GM19351 (cell line): ENCODE data around the gene COL4A1.
"Not testable (repeated sequence)": the region's sequence is repeated elsewhere in the genome, so short reads cannot be mapped to it uniquely, and the experiment has no call there.

Source experiments
- ATAC-seq: cut with Tn5 transposase; IDR thresholded peaks from one replicate; pipeline ENCODE4 v1.9.1; 2021; ENCODE audit warnings: mild to moderate bottlenecking, moderate library complexity; ENCODE audit not compliant: unreplicated experiment

The COL4A1 gene

DNA sequence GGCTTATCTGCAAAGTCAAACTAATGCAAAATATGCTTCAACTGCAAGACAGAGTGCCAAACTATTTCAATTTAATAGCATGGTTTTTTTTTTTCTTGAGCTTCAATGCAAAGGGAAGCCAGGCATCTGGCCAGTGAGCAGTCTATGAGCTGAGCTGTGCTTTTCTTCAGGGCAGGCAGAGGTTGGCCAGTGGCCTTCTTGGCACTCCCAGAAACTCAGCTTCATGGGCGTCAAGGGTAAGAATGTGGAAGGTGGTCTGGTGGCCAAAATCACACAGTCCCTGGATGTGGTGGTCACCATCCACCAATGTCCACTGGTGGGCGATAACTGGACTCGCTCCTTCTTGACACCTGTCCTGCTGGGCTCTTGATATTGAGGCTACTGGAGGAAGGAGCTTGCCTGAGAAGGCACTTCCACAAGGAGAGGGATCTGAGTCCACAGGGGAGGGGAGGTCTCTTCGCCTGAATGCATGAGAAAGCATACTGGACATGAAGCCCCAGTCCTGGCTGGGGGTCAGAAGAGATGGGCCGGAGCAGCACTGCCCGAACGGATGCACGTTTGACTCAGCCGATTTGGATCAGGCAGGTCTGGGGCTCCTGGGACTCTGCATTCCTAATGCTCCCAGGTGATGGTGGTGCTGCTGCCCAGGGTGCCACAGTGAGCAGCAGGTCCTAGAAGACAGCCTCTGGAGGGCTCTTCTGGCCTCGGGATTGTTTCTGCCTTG is 17.2 kb upstream of the COL4A1 start:
- no peak for ATAC-seq

DNA sequence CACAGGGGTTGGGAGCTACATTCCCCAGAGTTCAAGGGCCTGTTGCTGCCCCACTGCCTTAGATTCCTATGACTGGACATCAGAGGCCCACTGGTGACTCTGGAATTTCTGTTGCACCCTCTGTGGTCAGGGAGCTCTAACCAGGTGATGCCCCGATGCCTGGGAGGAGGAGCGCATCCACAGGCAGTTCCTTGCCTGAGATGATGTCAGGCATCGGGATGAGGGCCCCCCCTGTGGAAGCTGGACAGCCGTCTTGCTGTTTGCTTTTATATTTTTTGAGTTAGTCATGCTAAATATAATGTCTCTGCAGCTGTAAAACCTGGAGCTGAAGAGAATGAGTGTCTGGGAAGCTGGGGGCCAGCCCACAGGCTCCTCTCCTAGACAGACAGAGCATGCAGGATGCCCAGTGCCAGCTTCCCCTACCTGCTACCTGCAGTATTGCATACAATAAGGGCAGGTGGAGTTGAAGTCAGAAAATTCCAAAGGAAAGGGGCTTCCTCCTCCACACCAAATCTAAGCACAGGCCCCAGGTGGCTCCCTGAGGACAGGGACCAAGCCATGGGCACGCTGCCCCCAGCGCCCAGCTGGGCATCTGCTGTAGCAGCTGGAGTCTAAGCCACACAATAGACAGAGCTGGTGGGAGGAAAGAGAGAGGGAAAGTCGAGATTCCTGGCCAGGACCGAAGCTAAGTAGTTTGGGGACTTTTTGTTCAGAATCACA is 16.4 kb upstream of the COL4A1 start:
- ATAC-seq, result no peak

DNA sequence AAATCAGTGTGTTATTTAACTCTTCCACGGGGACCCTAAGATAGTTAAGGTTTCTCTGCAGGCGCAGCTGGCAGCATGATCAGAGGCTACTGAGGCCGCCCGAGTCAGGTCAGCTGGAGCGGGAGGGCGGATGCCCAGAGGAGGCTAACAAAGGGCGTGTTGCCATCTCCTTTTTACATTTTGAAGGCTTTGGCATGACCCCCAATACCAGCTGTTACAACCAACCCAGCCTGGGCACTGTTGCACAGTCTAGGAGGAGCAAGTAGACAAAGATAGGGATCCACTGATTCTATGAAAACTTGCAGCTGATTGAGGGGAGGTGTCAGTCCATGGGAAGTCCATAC is 15.8 kb upstream of the COL4A1 start:
- no peak for ATAC-seq

DNA sequence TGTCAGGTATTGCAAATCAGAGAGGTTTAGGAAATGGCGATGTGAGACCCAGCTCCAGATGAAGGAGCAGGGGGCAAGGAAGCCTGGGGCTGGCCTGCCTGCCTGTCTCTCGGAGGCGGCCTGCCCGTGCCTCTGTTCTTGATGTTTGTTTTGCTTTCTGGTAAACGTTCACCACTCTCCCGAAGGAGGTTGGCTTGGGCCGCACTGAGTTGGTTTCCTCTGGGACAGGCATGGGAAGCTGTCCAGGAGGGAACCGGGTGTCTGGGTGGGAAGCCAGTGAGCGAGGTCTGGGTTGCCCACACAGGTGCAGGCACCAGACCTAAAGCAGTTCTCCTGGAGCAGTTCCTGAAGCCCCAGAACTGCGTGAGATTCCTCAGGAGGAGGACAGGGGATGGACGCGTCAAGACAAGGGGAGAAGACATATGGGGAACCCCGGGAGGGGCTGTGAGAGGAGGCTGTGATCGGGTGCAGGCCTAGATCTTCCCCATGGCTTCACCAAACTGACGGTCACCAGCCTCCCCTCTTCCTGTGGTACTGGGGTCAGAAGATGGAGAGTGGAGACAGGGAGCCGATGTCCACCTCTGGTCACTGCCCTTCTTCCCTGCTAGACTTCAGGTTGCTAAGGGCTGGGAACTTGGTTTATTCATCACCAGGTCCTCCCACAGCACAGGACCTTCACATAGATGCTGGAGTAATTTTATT is 15.3 kb upstream of the COL4A1 start:
- ATAC-seq, result no peak

DNA sequence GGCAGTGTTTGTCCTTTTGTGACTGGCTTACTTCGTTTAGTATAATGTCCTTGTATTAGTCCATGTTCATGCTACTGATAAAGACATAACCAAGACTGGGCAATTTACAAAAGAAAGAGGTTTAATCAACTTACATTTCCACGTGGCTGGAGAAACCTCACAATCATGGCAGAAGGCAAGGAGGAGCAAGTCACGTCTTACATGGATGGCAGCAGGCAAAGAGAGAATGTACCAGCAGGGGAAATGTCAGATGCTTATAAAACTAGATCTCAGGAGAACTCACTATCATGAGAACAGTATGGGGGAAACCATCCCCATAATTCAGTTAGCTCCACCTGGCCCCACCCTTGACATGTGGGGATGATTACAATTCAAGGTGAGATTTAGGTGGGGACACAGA is 14.6 kb upstream of the COL4A1 start:
- not testable (repeated sequence) for ATAC-seq

DNA sequence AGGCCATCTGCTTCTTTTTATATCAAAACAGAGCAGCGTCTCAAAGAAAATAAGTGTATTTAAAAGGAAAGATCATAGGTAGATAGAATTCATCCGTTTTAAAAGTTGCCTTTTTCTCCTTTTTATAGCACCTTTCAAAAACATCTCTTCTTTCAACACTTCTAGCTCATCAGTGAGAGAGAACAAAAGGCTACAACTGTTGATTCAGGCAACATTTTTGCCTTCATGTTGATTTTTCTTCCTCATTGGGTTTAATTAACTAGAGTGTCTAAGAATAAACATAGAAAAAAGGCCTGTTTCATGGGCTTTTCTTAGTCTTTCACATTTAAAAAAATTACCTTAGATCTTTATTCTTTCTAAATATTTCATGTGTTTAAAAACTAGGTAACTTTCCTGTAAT is 13.7 kb upstream of the COL4A1 start:
- no peak for ATAC-seq

DNA sequence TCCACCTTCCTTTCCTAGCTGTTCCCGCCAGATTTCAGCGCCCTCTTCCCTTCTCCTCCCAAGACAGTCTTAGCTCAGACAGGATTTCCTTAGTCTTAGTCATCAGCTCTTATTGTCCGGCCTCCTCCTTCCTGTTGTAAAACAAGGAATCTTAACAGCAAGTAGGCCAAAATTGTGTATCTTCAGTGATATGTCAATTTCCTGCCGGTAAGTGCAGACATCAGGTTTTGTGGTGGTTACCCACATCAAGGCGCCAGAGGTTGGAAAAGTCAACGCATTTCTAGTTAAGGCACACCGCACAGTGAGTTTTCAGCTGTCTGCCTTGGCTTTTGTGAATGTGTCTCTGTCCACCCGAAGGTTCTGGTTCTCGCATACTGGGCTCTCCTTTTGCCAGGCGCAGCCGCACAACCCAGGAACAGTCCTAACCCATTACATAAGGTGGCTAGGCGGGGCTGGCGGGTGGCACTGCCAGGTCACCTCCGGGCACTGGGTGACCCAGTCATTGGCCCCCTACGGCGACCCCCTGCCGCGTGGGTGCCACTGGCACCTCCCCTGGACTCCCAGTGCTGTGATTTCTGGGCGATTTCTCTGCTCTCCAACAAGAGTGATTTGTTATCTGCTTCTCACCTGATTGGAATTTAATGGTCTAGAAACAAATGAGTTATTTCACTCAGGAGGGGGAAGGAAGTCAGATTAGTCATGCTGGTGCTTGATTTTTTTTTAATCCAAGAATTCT is 13.0 kb upstream of the COL4A1 start:
- ATAC-seq, result no peak

DNA sequence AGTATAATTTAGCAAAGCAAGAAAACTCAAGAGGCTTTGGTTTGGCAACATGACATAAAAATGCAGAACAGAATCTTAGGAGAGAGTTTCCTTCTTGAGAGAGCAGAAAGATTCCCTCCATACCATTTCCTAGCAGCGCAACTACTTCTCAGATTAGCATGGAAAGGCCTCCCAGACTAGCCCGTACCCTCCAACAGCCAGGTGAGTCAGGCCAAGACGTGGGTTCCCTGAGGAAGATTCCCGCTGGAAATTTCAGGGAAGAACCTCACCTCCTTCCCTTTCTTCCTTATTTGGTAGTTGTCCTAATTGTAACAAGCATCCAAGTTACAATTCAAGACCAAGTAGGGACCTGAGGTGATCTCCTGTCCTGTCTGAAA is 12.4 kb upstream of the COL4A1 start:
- no peak for ATAC-seq

DNA sequence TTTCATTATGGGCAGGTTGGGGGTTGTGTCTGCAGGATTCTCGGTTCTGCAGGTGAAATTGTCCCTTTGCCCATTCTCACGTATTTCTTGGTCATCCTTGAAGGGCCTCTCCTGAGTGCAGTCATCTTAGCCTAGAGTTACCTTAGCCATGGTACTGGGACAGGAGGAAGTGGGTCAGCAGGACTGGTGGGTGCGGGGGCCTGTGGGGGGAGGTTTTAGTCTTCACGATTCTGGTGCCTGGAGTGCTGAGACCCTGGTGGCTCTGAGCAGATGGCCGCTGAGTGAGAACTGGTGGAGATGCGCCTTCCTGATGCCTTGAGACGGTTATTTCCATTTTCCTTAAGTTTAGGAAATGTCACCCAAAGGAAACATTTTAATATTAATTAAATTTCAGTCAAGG is 12.0 kb upstream of the COL4A1 start:
- ATAC-seq, result no peak

DNA sequence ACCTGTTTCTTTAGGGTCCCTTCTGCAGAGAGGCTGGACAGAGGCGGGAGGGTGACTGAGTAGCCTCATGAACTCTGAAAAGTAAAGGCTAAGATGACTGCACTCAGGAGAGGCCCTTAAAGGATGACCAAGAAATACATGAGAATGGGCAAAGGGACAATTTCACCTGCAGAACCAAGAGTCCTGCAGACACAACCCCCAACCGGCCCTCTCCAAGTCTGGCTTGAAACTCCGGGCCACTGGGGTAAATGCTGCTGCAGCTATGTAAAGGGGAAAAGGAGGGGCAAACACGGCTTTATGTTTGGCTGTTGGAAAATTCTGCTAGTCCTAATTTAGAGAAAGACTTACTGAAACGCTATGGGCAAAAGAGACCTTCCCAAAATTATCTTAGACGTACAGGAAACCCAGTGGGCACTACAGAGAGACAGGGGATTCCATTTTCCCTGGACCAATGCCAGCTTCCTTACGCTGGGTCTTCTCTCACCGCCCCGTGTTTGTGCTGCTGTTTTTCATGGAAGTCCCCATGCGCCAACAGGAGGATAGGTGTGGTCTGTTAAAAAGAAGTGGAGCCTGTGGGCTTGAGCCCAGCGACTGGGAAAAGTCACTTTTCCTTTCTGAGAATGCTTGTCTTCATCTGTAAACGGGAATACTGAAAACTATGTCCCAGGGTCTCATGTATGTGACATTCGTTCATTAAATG is 10.7 kb upstream of the COL4A1 start:
- ATAC-seq, result no peak

DNA sequence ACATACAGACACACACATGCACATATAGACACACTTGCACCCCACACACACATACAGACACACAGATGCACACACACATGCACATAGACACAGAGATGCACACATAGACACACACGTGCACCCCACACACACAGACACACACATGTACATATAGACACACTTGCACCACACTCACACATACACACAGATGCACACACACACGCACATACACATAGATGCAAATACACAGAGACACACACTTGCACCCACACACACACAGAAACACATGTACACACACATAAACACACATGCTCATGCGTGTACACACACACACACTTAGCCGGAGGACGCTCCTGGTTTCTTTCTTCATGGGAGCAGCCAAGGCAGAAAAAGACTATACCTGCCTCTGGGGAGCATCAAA is 10.1 kb upstream of the COL4A1 start:
- no peak for ATAC-seq

DNA sequence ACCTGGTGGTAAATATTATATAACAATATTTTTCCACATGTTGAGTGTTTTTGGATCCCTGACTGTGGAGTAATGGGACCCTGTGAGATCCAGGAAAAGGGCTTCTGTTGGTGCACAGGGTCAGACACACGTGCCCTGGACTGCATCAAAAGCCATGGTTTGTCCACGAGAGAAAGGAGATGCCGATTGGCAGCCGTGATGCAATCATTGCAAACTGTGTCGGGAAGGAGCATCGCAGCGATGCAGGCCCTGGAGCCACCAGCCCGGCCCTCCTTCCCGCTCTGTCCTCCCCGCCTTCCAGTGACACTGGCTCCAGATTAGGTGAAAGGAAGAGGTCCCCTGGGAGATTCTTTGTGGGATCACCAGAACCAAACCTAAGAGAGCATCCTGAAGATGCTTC is 9.2 kb upstream of the COL4A1 start:
- no peak for ATAC-seq

DNA sequence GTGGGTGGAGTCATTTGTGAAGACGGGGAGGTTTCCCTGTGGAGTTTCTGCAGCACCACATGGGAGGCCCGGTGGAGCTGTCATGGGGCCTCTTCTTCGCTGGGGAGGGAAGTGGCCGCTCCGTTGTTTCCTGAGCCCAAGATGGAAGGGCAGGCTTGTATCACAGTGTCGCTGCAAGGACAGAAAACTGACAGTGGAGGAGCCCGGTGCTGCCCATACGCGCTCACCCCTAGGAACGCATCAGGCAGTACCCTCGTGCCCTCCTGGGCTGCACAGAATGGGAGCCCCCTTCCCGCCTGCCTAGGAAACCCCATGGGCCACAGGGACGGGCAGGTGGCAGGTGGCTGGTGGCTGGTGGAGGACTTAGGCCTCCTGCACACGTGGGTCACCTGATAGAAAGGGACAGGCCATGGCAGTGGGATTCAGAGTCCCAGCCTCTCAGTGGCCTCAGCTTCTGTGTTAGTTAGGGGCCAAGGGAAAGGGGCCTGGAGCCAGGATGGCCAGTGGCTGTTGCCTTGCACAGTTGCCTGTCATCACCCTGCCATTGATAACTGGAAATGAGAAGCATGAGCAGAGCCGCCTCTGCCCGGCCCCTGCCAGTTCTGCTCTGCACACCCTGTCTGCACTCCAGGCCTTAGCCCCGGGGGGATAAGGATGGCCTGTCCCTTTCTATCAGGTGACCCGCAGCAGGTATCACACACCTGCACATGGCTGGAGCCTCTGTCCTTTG is 7.7 kb upstream of the COL4A1 start:
- ATAC-seq, result no peak

DNA sequence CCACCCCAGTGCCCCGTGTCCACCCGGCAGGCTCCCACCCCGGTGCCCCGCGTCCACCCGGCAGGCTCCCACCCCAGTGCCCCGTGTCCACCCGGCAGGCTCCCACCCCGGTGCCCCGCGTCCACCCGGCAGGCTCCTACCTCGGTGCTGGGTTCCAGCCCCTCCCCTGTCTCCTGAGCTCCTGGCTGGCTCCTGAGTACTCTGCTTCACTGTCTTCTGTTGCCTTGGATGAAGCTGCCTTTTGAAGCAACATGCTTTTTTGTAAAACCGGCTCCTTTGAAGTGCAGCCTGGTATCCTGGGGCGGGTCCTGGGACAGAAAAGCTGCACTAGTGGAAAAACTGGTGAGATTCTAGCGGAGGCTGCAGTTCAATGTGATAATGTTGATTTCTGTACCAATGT is 6.8 kb upstream of the COL4A1 start:
- ATAC-seq, result not testable (repeated sequence)

DNA sequence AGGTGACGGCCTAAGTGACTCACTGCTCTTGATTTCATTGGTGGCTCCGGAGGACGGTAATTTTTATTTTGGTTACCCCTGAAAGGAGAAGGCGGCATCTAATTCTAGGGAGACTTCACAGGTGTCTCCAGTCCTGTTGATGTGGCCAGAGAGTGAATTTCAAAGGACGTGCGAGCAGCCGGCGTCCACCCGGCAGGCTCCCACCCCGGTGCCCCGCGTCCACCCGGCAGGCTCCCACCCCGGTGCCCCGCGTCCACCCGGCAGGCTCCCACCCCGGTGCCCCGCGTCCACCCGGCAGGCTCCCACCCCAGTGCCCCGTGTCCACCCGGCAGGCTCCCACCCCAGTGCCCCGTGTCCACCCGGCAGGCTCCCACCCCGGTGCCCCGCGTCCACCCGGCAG is 6.3 kb upstream of the COL4A1 start:
- ATAC-seq, result not testable (repeated sequence)

DNA sequence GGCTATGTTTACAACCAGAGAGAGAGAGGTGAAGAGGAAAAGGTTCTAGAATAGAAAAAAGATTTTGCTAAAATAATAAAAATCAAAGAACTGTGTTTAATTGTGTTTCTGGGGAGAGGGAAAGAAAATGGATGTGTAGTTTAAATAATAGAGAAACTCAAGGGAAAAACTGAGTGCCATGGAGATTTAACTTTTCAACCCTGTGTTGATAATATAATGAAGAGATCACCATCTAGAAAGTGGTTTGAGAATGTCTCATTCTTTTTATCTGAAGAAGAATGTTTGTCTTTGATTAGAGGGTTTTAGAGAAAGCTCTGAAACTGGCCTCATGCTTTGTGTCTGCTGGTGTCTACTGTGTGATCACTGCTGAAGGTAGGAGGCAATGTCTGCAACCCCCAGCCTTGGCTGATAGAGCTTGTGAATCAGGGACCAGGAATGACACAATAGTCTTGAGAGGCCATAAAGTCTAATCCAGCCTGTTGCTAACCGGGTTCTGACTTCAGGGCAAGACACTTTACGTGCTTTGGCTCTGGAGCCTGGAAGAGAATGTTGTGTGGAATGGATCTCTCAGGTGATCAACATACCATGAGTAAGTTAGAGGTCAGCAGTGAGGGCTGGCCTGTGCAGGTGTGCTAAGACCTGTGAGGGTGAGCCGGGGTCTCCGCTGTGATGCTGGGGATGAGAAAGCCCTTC is 5.5 kb upstream of the COL4A1 start:
- no peak for ATAC-seq

DNA sequence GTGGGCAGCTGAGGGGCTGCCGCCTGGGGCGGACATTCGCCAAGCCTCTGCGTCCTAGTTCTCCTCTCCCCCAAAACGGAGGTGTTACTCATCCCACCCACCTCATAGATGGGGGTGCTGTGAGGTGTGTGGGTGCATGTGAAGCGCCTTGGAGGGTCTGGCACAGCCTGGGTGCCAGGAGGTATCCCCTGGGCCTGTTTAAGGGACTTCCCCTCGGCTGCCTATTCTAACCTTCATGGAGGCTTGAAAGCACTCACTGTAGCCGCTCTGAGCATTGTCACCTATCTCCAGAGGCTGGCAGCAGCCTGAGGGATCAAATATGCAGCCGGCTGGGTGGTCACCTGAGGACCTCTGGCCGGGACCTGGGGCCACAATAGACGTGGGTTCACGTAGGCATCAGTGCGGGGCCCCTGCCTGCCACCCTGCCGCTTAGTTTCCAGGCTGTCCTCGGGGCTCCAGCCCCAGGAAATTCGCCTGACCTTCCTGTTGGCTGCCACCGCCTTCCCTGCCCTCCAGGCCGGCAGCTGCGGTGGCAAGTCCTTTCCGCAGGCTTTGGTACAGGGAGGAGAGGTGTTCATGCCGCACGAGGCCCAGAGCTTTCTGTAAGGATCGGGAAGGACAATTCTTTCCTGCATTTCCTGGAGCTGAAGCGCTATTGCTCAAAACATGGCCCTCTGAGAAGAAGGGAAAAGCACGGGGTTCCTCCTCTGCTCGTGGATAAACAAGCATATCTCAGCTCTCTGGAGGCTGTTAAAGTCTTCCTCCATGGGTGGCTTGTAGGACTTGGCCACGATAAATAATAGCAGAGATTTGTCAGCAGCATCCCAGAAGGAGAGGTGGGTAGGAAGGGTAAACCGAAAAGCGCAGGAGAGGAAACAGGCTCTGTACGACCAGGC is 4.7 kb upstream of the COL4A1 start:
- no peak for ATAC-seq

DNA sequence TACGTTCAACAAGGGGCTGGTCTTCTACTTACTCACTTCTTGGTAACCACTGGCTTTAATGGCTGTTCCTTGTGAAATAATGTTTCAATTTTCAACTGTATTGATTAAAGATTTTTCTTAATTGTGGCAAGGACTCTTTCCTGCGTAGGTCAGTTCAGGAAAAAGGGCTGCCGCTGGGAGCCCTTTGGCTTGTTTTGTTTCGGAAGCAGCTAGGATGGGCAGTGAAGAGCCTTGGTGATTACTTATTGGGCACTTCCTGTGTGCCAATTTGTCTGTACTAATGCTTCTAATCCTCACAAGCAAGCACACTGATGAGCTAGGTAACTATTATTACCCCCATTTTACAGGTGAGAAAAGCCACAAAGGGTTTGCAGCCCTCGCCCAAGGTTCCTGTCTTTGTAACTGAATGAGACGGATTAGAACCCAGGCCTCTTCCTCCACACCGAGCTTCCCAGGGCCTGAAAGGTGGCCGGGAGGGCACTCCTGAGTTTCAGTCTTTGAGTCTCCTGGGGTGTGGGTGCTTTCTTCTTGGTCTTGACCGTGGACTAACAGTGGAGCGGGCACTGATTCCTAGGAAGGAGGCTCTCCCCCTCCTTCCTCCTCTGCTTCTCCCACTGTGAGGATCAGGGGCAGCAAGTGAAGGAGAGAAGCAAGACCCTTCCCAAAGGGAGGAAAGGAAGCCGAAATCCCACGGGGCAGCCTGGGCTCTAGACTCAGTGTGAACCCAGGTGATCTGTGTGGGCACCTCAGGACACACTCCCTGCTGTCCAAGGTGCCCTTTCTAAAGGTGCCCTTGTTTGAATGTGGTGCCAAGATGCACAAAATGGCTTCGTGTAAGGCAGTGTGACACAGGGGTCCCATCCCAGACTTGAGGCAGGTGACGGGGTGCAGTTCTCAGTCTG is 3.8 kb upstream of the COL4A1 start:
- no peak for ATAC-seq
